HepG2 (cell line): ENCODE measurements around the gene SGIP1. TPM values are rescaled to one million over a fixed set of nuclear protein-coding genes. Genes with fewer than 3 reads are reported as not detected.

ENCODE experiments used
- ATAC-seq: fragments of 200-7000 bp; cut with Tn5 transposase; 3 replicates; pipeline ENCODE4 v1.9.1; 2020; ENCODE audit warnings: mild to moderate bottlenecking, moderate library complexity
- BruUV-seq: library from RNA; stranded (reverse); fragments of 400-500 nt; replicated peaks from 2 replicates; lab custom pipeline; 2021; lab: Mats Ljungman, UMichigan
- CTCF ChIA-PET: fragments of 300-600 bp; formaldehyde crosslinking; extraction: SDS; loops from one replicate; lab custom pipeline; 2021; ENCODE audit warnings: low total read pairs, inconsistent platforms, low intra/inter-chr PET ratio; lab: Yijun Ruan, JAX
- POLR2A ChIA-PET: fragments of 350-600 bp; sonication (Branson Sonifier 250); formaldehyde crosslinking; loops from one replicate; lab custom pipeline; 2020; ENCODE audit warnings: antibody characterized with exemption, inconsistent platforms; lab: Yijun Ruan, JAX
- DNase-seq: peaks from one replicate; pipeline ENCODE4 v3.0.0-alpha.2; 2015; ENCODE audit warnings: low spot score
- FAIRE-seq: peaks from 3 replicates; lab custom pipeline; 2011; peaks lifted over from hg19 to GRCh38; lab: Jason Lieb, UNC
- H2AFZ ChIP-seq: one replicate; pipeline ENCODE4 v1.6.1; 2011; ENCODE audit warnings: low read length, inconsistent platforms
- H3K27ac ChIP-seq: fragments of 300-600 bp; 3 replicates; pipeline ENCODE4 v1.8.0; 2011; ENCODE audit warnings: mixed run types, mild to moderate bottlenecking, mixed read lengths, low read length, inconsistent platforms; ENCODE audit not compliant: insufficient read depth; ENCODE audit errors: extremely low read length
- H3K27me3 ChIP-seq, 2 experiments: fragments of 200-600 bp in 1 of 2; 2 replicates in 1 of 2; 3 replicates in 1 of 2; pipeline versions ENCODE4 v1.6.0 to v1.8.0; 2011; ENCODE audit warnings: low read length in 2 of 2, mild to moderate bottlenecking in 2 of 2, moderate library complexity in 2 of 2, inconsistent platforms in 1 of 2; ENCODE audit not compliant: insufficient read depth in 2 of 2, control insufficient read depth in 1 of 2
- H3K36me3 ChIP-seq, 2 experiments: fragments of 200-600 bp in 1 of 2; replicated peaks in 1 of 2; 2 replicates in 1 of 2; 3 replicates in 1 of 2; pipeline versions ENCODE4 v1.5.1 to v1.8.0; 2011; ENCODE audit warnings: low read length in 2 of 2, inconsistent platforms in 1 of 2; ENCODE audit not compliant: insufficient read depth in 2 of 2, control insufficient read depth in 1 of 2
- H3K4me1 ChIP-seq: 2 replicates; pipeline ENCODE4 v1.5.1; 2012; ENCODE audit warnings: low read length, inconsistent platforms; ENCODE audit not compliant: insufficient read depth
- H3K4me2 ChIP-seq: 2 replicates; pipeline ENCODE4 v1.6.0; 2011; ENCODE audit warnings: low read depth, low read length, inconsistent platforms
- H3K4me3 ChIP-seq, 3 experiments: fragments of 200-600 bp in 1 of 3; sonication (generic), shearing (Covaris generic) in 1 of 3; replicated peaks in 1 of 3; 2 replicates each; pipeline ENCODE4 v1.5.1; 2011 to 2016; ENCODE audit warnings: low read length in 3 of 3, inconsistent platforms in 2 of 3, low read depth in 2 of 3, mild to moderate bottlenecking in 2 of 3, control low read depth in 1 of 3, mixed read lengths in 1 of 3; ENCODE audit not compliant: insufficient read depth in 1 of 3
- H3K79me2 ChIP-seq: one replicate; pipeline ENCODE4 v1.6.1; 2011; ENCODE audit warnings: low read length, inconsistent platforms; ENCODE audit not compliant: insufficient read depth
- H3K9ac ChIP-seq: 2 replicates; pipeline ENCODE4 v1.6.0; 2011; ENCODE audit warnings: mild to moderate bottlenecking, low read depth, low read length, inconsistent platforms; ENCODE audit not compliant: insufficient read depth
- H3K9me3 ChIP-seq: 2 replicates; pipeline ENCODE4 v1.5.1; 2012; ENCODE audit warnings: mild to moderate bottlenecking, low read length
- H4K20me1 ChIP-seq: 2 replicates; pipeline ENCODE4 v1.6.0; 2011; ENCODE audit warnings: inconsistent platforms, mild to moderate bottlenecking, low read length, moderate library complexity; ENCODE audit not compliant: insufficient read depth
- BCL6 ChIP-seq: IDR thresholded peaks from 2 replicates; pipeline ENCODE4 v1.6.1; 2016; ENCODE audit warnings: missing genetic modification reagents, missing compliant biosample characterization
- CCAR2 ChIP-seq: fragments of 200-400 bp; formaldehyde crosslinking; optimal IDR thresholded peaks from 2 replicates; pipeline ENCODE3; 2018; ENCODE audit warnings: low read depth, mild to moderate bottlenecking, low read length, moderate library complexity
- GLI4 ChIP-seq: sonication (generic); formaldehyde crosslinking; IDR thresholded peaks from 2 replicates; pipeline ENCODE4 v1.5.1; 2020; ENCODE audit warnings: missing genetic modification reagents, mild to moderate bottlenecking, moderate library complexity, borderline replicate concordance
- KLF12 ChIP-seq: sonication (generic); formaldehyde crosslinking; IDR thresholded peaks from 2 replicates; pipeline ENCODE4 v1.4.0; 2020; ENCODE audit warnings: missing genetic modification reagents, borderline replicate concordance
- KLF9 ChIP-seq: IDR thresholded peaks from 2 replicates; pipeline ENCODE4 v1.6.1; 2016; ENCODE audit warnings: low read depth
- NPAS2 ChIP-seq: sonication (generic); formaldehyde crosslinking; IDR thresholded peaks from 2 replicates; pipeline ENCODE4 v1.8.0; 2022; ENCODE audit warnings: mild to moderate bottlenecking, missing genetic modification reagents, borderline replicate concordance
- PRMT3 ChIP-seq: sonication (generic); formaldehyde crosslinking; IDR thresholded peaks from 2 replicates; pipeline ENCODE4 v1.8.1; 2022; ENCODE audit warnings: low read depth, mild to moderate bottlenecking, moderate library complexity, missing genetic modification reagents, borderline replicate concordance
- PRPF4 ChIP-seq: fragments of 200-400 bp; formaldehyde crosslinking; IDR thresholded peaks from 2 replicates; pipeline ENCODE4 v1.6.1; 2016; ENCODE audit warnings: low read length, low read depth; ENCODE audit not compliant: poor library complexity, severe bottlenecking
- SOX6 ChIP-seq, 2 experiments: fragments of 450-650 bp in 1 of 2; sonication (generic) in 1 of 2; formaldehyde crosslinking in 1 of 2; IDR thresholded peaks; 2 replicates each; pipeline versions ENCODE4 v1.4.0 to v1.6.1; 2017 to 2020; ENCODE audit warnings: antibody characterized with exemption in 1 of 2, mild to moderate bottlenecking in 1 of 2, missing genetic modification reagents in 1 of 2
- TAF1 ChIP-seq: sonication (generic); formaldehyde crosslinking; IDR thresholded peaks from 2 replicates; pipeline ENCODE4 v1.4.0; 2020; ENCODE audit warnings: missing genetic modification reagents
- ZHX1 ChIP-seq: sonication (generic); formaldehyde crosslinking; IDR thresholded peaks from 2 replicates; pipeline ENCODE4 v1.8.1; 2022; ENCODE audit warnings: low read depth, mild to moderate bottlenecking, missing genetic modification reagents
- ZNF207 ChIP-seq: fragments of 450-650 bp; IDR thresholded peaks from 2 replicates; pipeline ENCODE4 v1.6.1; 2016; ENCODE audit warnings: antibody characterized with exemption, borderline replicate concordance
- ZNF432 ChIP-seq: sonication (generic); formaldehyde crosslinking; IDR thresholded peaks from 2 replicates; pipeline ENCODE4 v1.5.0; 2020; ENCODE audit warnings: missing genetic modification reagents, mild to moderate bottlenecking, borderline replicate concordance
- ZNF589 ChIP-seq: sonication (generic); formaldehyde crosslinking; conservative IDR thresholded peaks from 2 replicates; pipeline ENCODE4 v1.8.0; 2022; ENCODE audit warnings: mild to moderate bottlenecking, moderate library complexity, missing genetic modification reagents
- ZNF598 ChIP-seq: sonication (generic); formaldehyde crosslinking; IDR thresholded peaks from 2 replicates; pipeline ENCODE4 v1.5.1; 2020; ENCODE audit warnings: mild to moderate bottlenecking, missing genetic modification reagents, borderline replicate concordance
- ZNF749 ChIP-seq: sonication (generic); formaldehyde crosslinking; IDR thresholded peaks from 2 replicates; pipeline ENCODE4 v1.8.0; 2022; ENCODE audit warnings: mild to moderate bottlenecking, missing genetic modification reagents, moderate library complexity, borderline replicate concordance
- ZNF841 ChIP-seq: sonication (generic); formaldehyde crosslinking; IDR thresholded peaks from 2 replicates; pipeline ENCODE4 v1.8.1; 2023; ENCODE audit warnings: missing genetic modification reagents, borderline replicate concordance
- ZSCAN21 ChIP-seq: sonication (generic); formaldehyde crosslinking; IDR thresholded peaks from 2 replicates; pipeline ENCODE4 v1.8.0; 2022; ENCODE audit warnings: mild to moderate bottlenecking, missing genetic modification reagents, moderate library complexity, borderline replicate concordance
- WGBS: methylation state at CpG from one replicate; pipeline ENCODE4 v1.1.6; 2017; ENCODE audit warnings: low lambda C conversion rate; 5-methylcytosine and 5-hydroxymethylcytosine counted together
- in situ Hi-C: cut with HindIII; loops from 2 replicates; pipeline ENCODE4 v1.10.0; 2017; ENCODE audit warnings: low pct_unique_long_range_greater_than_20kb; ENCODE audit not compliant: extremely low pct_ligation_motif_present
- intact Hi-C: fragments of 100-400 bp; cut with micrococcal nuclease; formaldehyde crosslinking; loops from one replicate; pipeline ENCODE4 v1.10.0; 2022; ENCODE audit not compliant: unreplicated experiment
- polyA plus RNA-seq, 8 experiments: library from polyadenylated mRNA; depleted of rRNA in 3 of 8; stranded (reverse) in 7 of 8; unstranded in 1 of 8; fragments of >200 nt; fragmentation: Illumina TruSeq in 4 of 8; extraction: Trizol in 4 of 8; gene quantifications; 2 replicates each; pipeline versions ENCODE4 v1.2.1 to v1.2.3, GENCODE V29; 2011 to 2016; ENCODE audit warnings: low read depth in 4 of 8, missing spikeins in 1 of 8, mixed read lengths in 1 of 8; ENCODE audit not compliant: insufficient read depth in 1 of 8
- total RNA-seq, 5 experiments: library from RNA; depleted of rRNA; stranded (reverse); fragments of >200 nt; fragmentation: Illumina TruSeq; extraction: Trizol; gene quantifications; 2 replicates each; pipeline ENCODE4 v1.2.3, GENCODE V29; 2016; ENCODE audit warnings: low read depth in 1 of 5

Gene SGIP1
- total and polyA plus RNA-seq, 2 of the 13 experiments (the other 11 are each of a cell fraction or from before 2014, with no cell fraction given): not detected

GRCh38 chr1:66642992-66643391 lies 109.0 kb downstream of the SGIP1 start:
- intact Hi-C loops: no loop called here

More at GRCh38 chr1:66642992-66643391, 109.0 kb downstream of the SGIP1 start:
- DNase-seq: no peak
- Histone ChIP-seq H3K27ac (no peak overlapping the region), H3K79me2 (no peaks in the 10 kb centered on the region), H2AFZ (no peak overlapping the region), H3K36me3 (no peaks in the 10 kb centered on the region), H3K4me3 (no peak overlapping the region), H3K9ac (no peak overlapping the region), H3K4me2 (no peak overlapping the region), H3K9me3 (no peaks in the 10 kb centered on the region), H3K4me1 (no peaks in the 10 kb centered on the region), H3K27me3 (no peaks in the 10 kb centered on the region), H4K20me1 (no peaks in the 10 kb centered on the region)
- BruUV-seq: no TSS peak
- in situ Hi-C loops: no loop called here
- FAIRE-seq: no peak
- TF ChIP-seq ZNF598 (CRISPR knock-in tag) (no peak), PRPF4 (no peak), SOX6 (IDR thresholded peaks at IDR 0.05) (no peak), SOX6 (CRISPR knock-in tag; IDR thresholded peaks at IDR 0.05) (no peak), ZNF589 (no peak), ZNF432 (no peak), ZNF841 (CRISPR knock-in tag) (no peak), TAF1 (CRISPR knock-in tag) (no peak), BCL6 (CRISPR knock-in tag) (no peak), ZSCAN21 (no peak), ZNF749 (CRISPR knock-in tag) (no peak), NPAS2 (CRISPR knock-in tag) (no peak), ZNF207 (no peak), KLF9 (CRISPR knock-in tag) (no peak), KLF12 (CRISPR knock-in tag) (no peak), GLI4 (no peak), PRMT3 (CRISPR knock-in tag) (no peak), CCAR2 (no peak), ZHX1 (CRISPR knock-in tag) (no peak)
- ChIA-PET CTCF (no interaction called here), POLR2A (no interaction called here)
- no peak for ATAC-seq
- 14% methylated on average over 3 of the region's 3 CpGs for WGBS
